Transverse colon (tissue), 3 donors: ENCODE data around the gene TNNI2.

Experiments used
- CTCF ChIP-seq, 5 experiments: fragments of 200-600 bp in 3 of 5; fragments of 450-650 bp in 2 of 5; sonication (generic) in 3 of 5; IDR thresholded peaks; 1 replicate in 2 of 5; 2 replicates in 3 of 5; pipeline ENCODE4 v1.5.1; 2016 to 2017; ENCODE audit warnings: antibody characterized with exemption in 5 of 5, inconsistent platforms in 3 of 5, mild to moderate bottlenecking in 2 of 5, moderate library complexity in 1 of 5
- POLR2A ChIP-seq: fragments of 450-650 bp; IDR thresholded peaks from one replicate; pipeline ENCODE4 v1.6.1; 2016; ENCODE audit warnings: antibody characterized with exemption, mild to moderate bottlenecking, moderate library complexity

GRCh38 chr11:1875093-1875850, 36.5 kb downstream of the TNNI2 start:
- TF ChIP-seq CTCF (IDR thresholded peaks at IDR 0.05) (no peak), POLR2A (no peak)
